B cell (primary cell): Measurements from ENCODE around the gene INTS14.

Source experiments
- CTCF ChIP-seq: fragments of 200-600 bp; IDR thresholded peaks from one replicate; pipeline ENCODE4 v1.8.0; 2022; ENCODE audit warnings: antibody characterized with exemption, mild to moderate bottlenecking
- EZH2 ChIP-seq: IDR thresholded peaks from 2 replicates; pipeline ENCODE4 v1.6.1; 2012; ENCODE audit warnings: borderline replicate concordance, low read depth, mild to moderate bottlenecking, moderate library complexity, low read length; ENCODE audit not compliant: insufficient read depth, poor library complexity, severe bottlenecking

GRCh38 chr15:65577129-65577996, 33.6 kb downstream of the INTS14 start:
- TF ChIP-seq CTCF (no peak), EZH2 (no peak)
